HepG2 (cell line): Measurements from ENCODE around the gene ZC2HC1B. TPM values are rescaled to one million over a fixed set of nuclear protein-coding genes. Genes with fewer than 3 reads are reported as not detected.
"Not testable (repeated sequence)": the region's sequence is repeated elsewhere in the genome, so short reads cannot be mapped to it uniquely, and the experiment has no call there.

Source experiments
- ATAC-seq: fragments of 200-7000 bp; cut with Tn5 transposase; 3 replicates; pipeline ENCODE4 v1.9.1; 2020; ENCODE audit warnings: mild to moderate bottlenecking, moderate library complexity
- BruUV-seq: library from RNA; stranded (reverse); fragments of 400-500 nt; replicated peaks from 2 replicates; lab custom pipeline; 2021; lab: Mats Ljungman, UMichigan
- CTCF ChIA-PET: fragments of 300-600 bp; formaldehyde crosslinking; extraction: SDS; loops from one replicate; lab custom pipeline; 2021; ENCODE audit warnings: low total read pairs, inconsistent platforms, low intra/inter-chr PET ratio; lab: Yijun Ruan, JAX
- POLR2A ChIA-PET: fragments of 350-600 bp; sonication (Branson Sonifier 250); formaldehyde crosslinking; loops from one replicate; lab custom pipeline; 2020; ENCODE audit warnings: antibody characterized with exemption, inconsistent platforms; lab: Yijun Ruan, JAX
- DNase-seq: peaks from one replicate; pipeline ENCODE4 v3.0.0-alpha.2; 2015; ENCODE audit warnings: low spot score
- FAIRE-seq: peaks from 3 replicates; lab custom pipeline; 2011; peaks lifted over from hg19 to GRCh38; lab: Jason Lieb, UNC
- H2AFZ ChIP-seq: one replicate; pipeline ENCODE4 v1.6.1; 2011; ENCODE audit warnings: low read length, inconsistent platforms
- H3K27ac ChIP-seq: fragments of 300-600 bp; 3 replicates; pipeline ENCODE4 v1.8.0; 2011; ENCODE audit warnings: mixed run types, mild to moderate bottlenecking, mixed read lengths, low read length, inconsistent platforms; ENCODE audit not compliant: insufficient read depth; ENCODE audit errors: extremely low read length
- H3K27me3 ChIP-seq, 2 experiments: fragments of 200-600 bp in 1 of 2; 2 replicates in 1 of 2; 3 replicates in 1 of 2; pipeline versions ENCODE4 v1.6.0 to v1.8.0; 2011; ENCODE audit warnings: low read length in 2 of 2, mild to moderate bottlenecking in 2 of 2, moderate library complexity in 2 of 2, inconsistent platforms in 1 of 2; ENCODE audit not compliant: insufficient read depth in 2 of 2, control insufficient read depth in 1 of 2
- H3K36me3 ChIP-seq, 2 experiments: fragments of 200-600 bp in 1 of 2; replicated peaks in 1 of 2; 2 replicates in 1 of 2; 3 replicates in 1 of 2; pipeline versions ENCODE4 v1.5.1 to v1.8.0; 2011; ENCODE audit warnings: low read length in 2 of 2, inconsistent platforms in 1 of 2; ENCODE audit not compliant: insufficient read depth in 2 of 2, control insufficient read depth in 1 of 2
- H3K4me1 ChIP-seq: 2 replicates; pipeline ENCODE4 v1.5.1; 2012; ENCODE audit warnings: low read length, inconsistent platforms; ENCODE audit not compliant: insufficient read depth
- H3K4me2 ChIP-seq: 2 replicates; pipeline ENCODE4 v1.6.0; 2011; ENCODE audit warnings: low read depth, low read length, inconsistent platforms
- H3K4me3 ChIP-seq, 3 experiments: fragments of 200-600 bp in 1 of 3; sonication (generic), shearing (Covaris generic) in 1 of 3; replicated peaks in 1 of 3; 2 replicates each; pipeline ENCODE4 v1.5.1; 2011 to 2016; ENCODE audit warnings: low read length in 3 of 3, inconsistent platforms in 2 of 3, low read depth in 2 of 3, mild to moderate bottlenecking in 2 of 3, control low read depth in 1 of 3, mixed read lengths in 1 of 3; ENCODE audit not compliant: insufficient read depth in 1 of 3
- H3K79me2 ChIP-seq: one replicate; pipeline ENCODE4 v1.6.1; 2011; ENCODE audit warnings: low read length, inconsistent platforms; ENCODE audit not compliant: insufficient read depth
- H3K9ac ChIP-seq: 2 replicates; pipeline ENCODE4 v1.6.0; 2011; ENCODE audit warnings: mild to moderate bottlenecking, low read depth, low read length, inconsistent platforms; ENCODE audit not compliant: insufficient read depth
- H3K9me3 ChIP-seq: 2 replicates; pipeline ENCODE4 v1.5.1; 2012; ENCODE audit warnings: mild to moderate bottlenecking, low read length
- H4K20me1 ChIP-seq: 2 replicates; pipeline ENCODE4 v1.6.0; 2011; ENCODE audit warnings: inconsistent platforms, mild to moderate bottlenecking, low read length, moderate library complexity; ENCODE audit not compliant: insufficient read depth
- RAD51 ChIP-seq: fragments of 450-650 bp; IDR thresholded peaks from 2 replicates; pipeline ENCODE4 v1.6.1; 2016; ENCODE audit warnings: borderline replicate concordance
- WGBS: methylation state at CpG from one replicate; pipeline ENCODE4 v1.1.6; 2017; ENCODE audit warnings: low lambda C conversion rate; 5-methylcytosine and 5-hydroxymethylcytosine counted together
- in situ Hi-C: cut with HindIII; loops from 2 replicates; pipeline ENCODE4 v1.10.0; 2017; ENCODE audit warnings: low pct_unique_long_range_greater_than_20kb; ENCODE audit not compliant: extremely low pct_ligation_motif_present
- intact Hi-C: fragments of 100-400 bp; cut with micrococcal nuclease; formaldehyde crosslinking; loops from one replicate; pipeline ENCODE4 v1.10.0; 2022; ENCODE audit not compliant: unreplicated experiment
- polyA plus RNA-seq, 8 experiments: library from polyadenylated mRNA; depleted of rRNA in 3 of 8; stranded (reverse) in 7 of 8; unstranded in 1 of 8; fragments of >200 nt; fragmentation: Illumina TruSeq in 4 of 8; extraction: Trizol in 4 of 8; gene quantifications; 2 replicates each; pipeline versions ENCODE4 v1.2.1 to v1.2.3, GENCODE V29; 2011 to 2016; ENCODE audit warnings: low read depth in 4 of 8, missing spikeins in 1 of 8, mixed read lengths in 1 of 8; ENCODE audit not compliant: insufficient read depth in 1 of 8
- total RNA-seq, 5 experiments: library from RNA; depleted of rRNA; stranded (reverse); fragments of >200 nt; fragmentation: Illumina TruSeq; extraction: Trizol; gene quantifications; 2 replicates each; pipeline ENCODE4 v1.2.3, GENCODE V29; 2016; ENCODE audit warnings: low read depth in 1 of 5
- TF ChIP-seq, protein P1 (sequence below): sonication (generic); formaldehyde crosslinking; IDR thresholded peaks from 2 replicates; pipeline ENCODE4 v1.9.0; 2022; ENCODE audit warnings: low read depth, missing genetic modification reagents
- TF ChIP-seq, protein P2 (sequence below): fragments of 450-650 bp; IDR thresholded peaks from 2 replicates; pipeline ENCODE4 v1.6.1; 2016

Gene ZC2HC1B
- total and polyA plus RNA-seq, 2 of the 13 experiments (the other 11 are each of a cell fraction or from before 2014, with no cell fraction given) = not detected

DNA sequence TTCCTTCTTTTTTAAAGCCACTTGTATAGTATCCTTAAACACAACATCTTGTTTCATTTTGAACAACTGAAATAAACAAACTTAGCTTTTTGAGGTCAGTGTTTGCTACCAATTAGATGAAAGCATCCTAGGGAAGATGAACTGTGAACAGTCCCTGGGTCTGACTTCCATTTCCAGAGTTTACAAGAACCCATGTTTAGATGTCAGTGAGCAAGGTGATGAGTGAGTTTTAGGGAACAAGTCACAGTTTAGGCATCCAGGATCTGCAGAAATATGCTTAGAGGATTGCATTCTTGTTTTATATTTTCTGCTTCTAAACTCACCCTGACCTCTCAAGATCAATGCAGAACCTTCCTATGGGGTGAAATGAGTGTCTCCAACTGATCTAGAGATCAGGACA is 3.0 kb downstream of the ZC2HC1B start (continued):
- TF ChIP-seq, protein P1, sequence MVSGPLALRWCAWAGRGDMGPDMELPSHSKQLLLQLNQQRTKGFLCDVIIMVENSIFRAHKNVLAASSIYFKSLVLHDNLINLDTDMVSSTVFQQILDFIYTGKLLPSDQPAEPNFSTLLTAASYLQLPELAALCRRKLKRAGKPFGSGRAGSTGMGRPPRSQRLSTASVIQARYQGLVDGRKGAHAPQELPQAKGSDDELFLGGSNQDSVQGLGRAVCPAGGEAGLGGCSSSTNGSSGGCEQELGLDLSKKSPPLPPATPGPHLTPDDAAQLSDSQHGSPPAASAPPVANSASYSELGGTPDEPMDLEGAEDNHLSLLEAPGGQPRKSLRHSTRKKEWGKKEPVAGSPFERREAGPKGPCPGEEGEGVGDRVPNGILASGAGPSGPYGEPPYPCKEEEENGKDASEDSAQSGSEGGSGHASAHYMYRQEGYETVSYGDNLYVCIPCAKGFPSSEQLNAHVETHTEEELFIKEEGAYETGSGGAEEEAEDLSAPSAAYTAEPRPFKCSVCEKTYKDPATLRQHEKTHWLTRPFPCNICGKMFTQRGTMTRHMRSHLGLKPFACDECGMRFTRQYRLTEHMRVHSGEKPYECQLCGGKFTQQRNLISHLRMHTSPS (CRISPR knock-in tag) = no peak

DNA sequence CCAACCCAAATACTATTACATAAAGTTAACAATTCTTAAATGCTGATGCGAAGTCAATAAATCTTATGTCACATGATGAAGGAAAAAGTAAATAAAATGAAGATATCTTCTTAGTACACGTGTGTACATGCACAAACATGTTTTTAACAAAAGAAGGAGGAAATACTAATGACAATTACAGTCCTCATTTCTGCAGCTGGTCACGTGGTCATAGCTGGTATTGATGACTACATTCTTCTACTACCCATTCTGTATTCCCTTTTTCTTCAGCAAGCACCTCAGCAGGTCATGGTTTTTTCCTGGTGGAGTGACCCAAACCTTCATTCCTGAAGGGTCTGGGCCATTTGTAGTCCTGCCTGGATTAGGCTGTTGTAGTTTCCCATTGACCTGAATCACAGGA is 4.5 kb downstream of the ZC2HC1B start:
- in situ Hi-C loops, H3K4me1 ChIP-seq, H3K27ac ChIP-seq, H3K9me3 ChIP-seq, BruUV-seq, H3K4me2 ChIP-seq, H3K4me3 ChIP-seq, CTCF ChIA-PET, FAIRE-seq, ATAC-seq, H2AFZ ChIP-seq, DNase-seq, H3K79me2 ChIP-seq, intact Hi-C loops: not testable (repeated sequence)
- WGBS = 33% methylated on average over 3 of the region's 3 CpGs
- peak; percentile 61; the same call in 1 of the 2 replicates for TF ChIP-seq RAD51
- TF ChIP-seq, protein P2, sequence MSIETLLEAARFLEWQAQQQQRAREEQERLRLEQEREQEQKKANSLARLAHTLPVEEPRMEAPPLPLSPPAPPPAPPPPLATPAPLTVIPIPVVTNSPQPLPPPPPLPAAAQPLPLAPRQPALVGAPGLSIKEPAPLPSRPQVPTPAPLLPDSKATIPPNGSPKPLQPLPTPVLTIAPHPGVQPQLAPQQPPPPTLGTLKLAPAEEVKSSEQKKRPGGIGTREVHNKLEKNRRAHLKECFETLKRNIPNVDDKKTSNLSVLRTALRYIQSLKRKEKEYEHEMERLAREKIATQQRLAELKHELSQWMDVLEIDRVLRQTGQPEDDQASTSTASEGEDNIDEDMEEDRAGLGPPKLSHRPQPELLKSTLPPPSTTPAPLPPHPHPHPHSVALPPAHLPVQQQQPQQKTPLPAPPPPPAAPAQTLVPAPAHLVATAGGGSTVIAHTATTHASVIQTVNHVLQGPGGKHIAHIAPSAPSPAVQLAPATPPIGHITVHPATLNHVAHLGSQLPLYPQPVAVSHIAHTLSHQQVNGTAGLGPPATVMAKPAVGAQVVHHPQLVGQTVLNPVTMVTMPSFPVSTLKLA = peak; percentile 21; the same call in 1 of the 2 replicates
- TF ChIP-seq, all 625 proteins: peak for 2; not testable (repeated sequence) for 623
- H4K20me1 ChIP-seq, POLR2A ChIA-PET, H3K27me3 ChIP-seq, H3K36me3 ChIP-seq, H3K9ac ChIP-seq: not testable (repeated sequence)

DNA sequence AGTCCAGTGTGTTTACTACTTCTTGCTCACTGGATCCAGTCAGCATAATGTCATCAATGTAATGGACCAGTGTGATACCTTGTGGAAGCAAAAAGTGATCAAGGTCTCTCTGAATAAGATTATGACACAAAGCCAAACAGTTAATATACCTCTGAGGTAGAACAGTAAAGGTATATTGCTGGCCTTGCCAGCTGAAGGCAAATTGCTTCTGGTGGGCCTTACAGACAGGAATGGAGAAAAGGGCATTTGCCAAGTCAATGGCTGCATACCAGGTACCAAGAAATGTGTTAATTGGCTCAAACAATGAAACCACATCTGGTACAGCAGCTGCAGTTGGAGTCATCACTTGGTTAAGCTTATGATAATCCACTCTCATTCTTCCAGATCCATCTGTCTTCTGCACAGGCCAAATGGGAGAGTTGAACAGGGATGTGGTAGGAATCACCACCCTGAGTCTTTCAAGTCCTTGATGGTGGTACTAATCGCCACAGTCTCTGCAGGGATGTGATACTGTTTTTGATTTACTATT is 7.0 kb downstream of the ZC2HC1B start:
- in situ Hi-C loops, POLR2A ChIA-PET, H3K36me3 ChIP-seq, CTCF ChIA-PET, intact Hi-C loops, ATAC-seq, H3K79me2 ChIP-seq, DNase-seq, H3K9ac ChIP-seq, H4K20me1 ChIP-seq, BruUV-seq, H3K27ac ChIP-seq, H3K9me3 ChIP-seq, H3K4me3 ChIP-seq, FAIRE-seq, H3K27me3 ChIP-seq, H3K4me1 ChIP-seq, H2AFZ ChIP-seq: not testable (repeated sequence)
- WGBS = 9% methylated on average over 1 of the region's 1 CpG
- peak overlapping the region; percentile 24; the same call in 1 of the 2 replicates for H3K4me2 ChIP-seq
